PC-9 (cell line): Measurements from ENCODE around the gene RMI2. TPM values are rescaled to one million over a fixed set of nuclear protein-coding genes. Genes with fewer than 3 reads are reported as not detected.

Source experiments
- BruUV-seq: library from RNA; stranded (reverse); fragments of 400-500 nt; replicated peaks from 2 replicates; lab custom pipeline; 2021; lab: Mats Ljungman, UMichigan
- CTCF ChIA-PET: fragments of 300-600 bp; sonication (Branson Sonifier 250); formaldehyde crosslinking; loops from one replicate; lab custom pipeline; 2022; ENCODE audit warnings: antibody characterized with exemption; lab: Charles Lee
- POLR2A ChIA-PET: fragments of 300-600 bp; sonication (Branson Sonifier 250); formaldehyde crosslinking; loops from one replicate; lab custom pipeline; 2022; ENCODE audit warnings: antibody characterized with exemption; ENCODE audit not compliant: unreplicated experiment; lab: Charles Lee
- DNase-seq, 2 experiments: peaks; one replicate each; pipeline versions ENCODE4 v3.0.0 to v3.0.0-alpha.2; 2015 to 2022; ENCODE audit warnings: mixed read lengths in 1 of 2
- H2AFZ ChIP-seq: fragments of 200-600 bp; sonication (generic); 2 replicates; pipeline ENCODE4 v1.8.1; 2017; ENCODE audit warnings: antibody characterized with exemption
- H3F3A ChIP-seq: fragments of 200-600 bp; sonication (generic); 2 replicates; pipeline ENCODE4 v1.8.1; 2017; ENCODE audit warnings: antibody characterized with exemption, mild to moderate bottlenecking, low read depth; ENCODE audit not compliant: insufficient read depth
- H3K27ac ChIP-seq: fragments of 200-600 bp; sonication (generic); 2 replicates; pipeline ENCODE4 v1.6.1; 2016; ENCODE audit warnings: mixed run types
- H3K27me3 ChIP-seq: fragments of 200-600 bp; sonication (generic); 2 replicates; pipeline ENCODE4 v1.6.1; 2016; ENCODE audit warnings: low read depth, mixed run types; ENCODE audit not compliant: insufficient read depth
- H3K36me3 ChIP-seq: fragments of 200-600 bp; sonication (generic); 2 replicates; pipeline ENCODE4 v1.6.1; 2016; ENCODE audit warnings: low read depth, mixed run types
- H3K4me1 ChIP-seq: fragments of 200-600 bp; sonication (generic); replicated peaks from 2 replicates; pipeline ENCODE4 v1.6.1; 2016; ENCODE audit warnings: mixed run types; ENCODE audit not compliant: insufficient read depth
- H3K4me2 ChIP-seq: fragments of 200-600 bp; sonication (generic); 2 replicates; pipeline ENCODE4 v1.6.1; 2017; ENCODE audit warnings: mixed run types
- H3K4me3 ChIP-seq: fragments of 200-600 bp; sonication (generic); 2 replicates; pipeline ENCODE4 v1.6.1; 2016; ENCODE audit warnings: mixed run types
- H3K79me2 ChIP-seq: fragments of 200-600 bp; sonication (generic); 2 replicates; pipeline ENCODE4 v1.6.1; 2017; ENCODE audit warnings: low read depth, mixed run types
- H3K9me2 ChIP-seq: fragments of 200-600 bp; sonication (generic); 2 replicates; pipeline ENCODE4 v1.8.1; 2017; ENCODE audit warnings: mild to moderate bottlenecking; ENCODE audit not compliant: insufficient read depth
- H3K9me3 ChIP-seq: fragments of 200-600 bp; sonication (generic); 2 replicates; pipeline ENCODE4 v1.8.1; 2016; ENCODE audit warnings: low read depth; ENCODE audit not compliant: insufficient read depth
- H4K20me1 ChIP-seq: fragments of 200-600 bp; sonication (generic); 2 replicates; pipeline ENCODE4 v1.8.1; 2017; ENCODE audit not compliant: insufficient read depth
- CTCF ChIP-seq: fragments of 200-600 bp; sonication (generic); conservative IDR thresholded peaks from 2 replicates; pipeline ENCODE4 v1.6.1; 2017; ENCODE audit warnings: mixed run types, antibody characterized with exemption, mild to moderate bottlenecking, moderate library complexity
- EZH2 ChIP-seq: fragments of 200-600 bp; sonication (generic); IDR thresholded peaks from 2 replicates; pipeline ENCODE4 v1.8.0; 2017; ENCODE audit warnings: antibody characterized with exemption, low read depth
- intact Hi-C: fragments of 100-400 bp; cut with micrococcal nuclease; formaldehyde crosslinking; loops from one replicate; pipeline ENCODE4 v1.10.0; 2022; ENCODE audit not compliant: unreplicated experiment
- total RNA-seq: library from RNA; stranded (reverse); gene quantifications from 2 replicates; pipeline ENCODE4 v1.2.3, GENCODE V29; 2021

The RMI2 gene
- total RNA-seq, 1 experiment from 2014 or later: 38.0 TPM

GRCh38 chr16:11300560-11300892, 44.7 kb upstream of the RMI2 start:
- no peak for TF ChIP-seq EZH2
- TF ChIP-seq CTCF: no peak
- no peaks in the 10 kb centered on the region for H4K20me1 ChIP-seq
- H3K36me3 ChIP-seq: no peaks in the 10 kb centered on the region
- ChIA-PET POLR2A (no interaction called here), CTCF (no interaction called here)
- H2AFZ ChIP-seq: no peak overlapping the region
- no peaks in the 10 kb centered on the region for H3K79me2 ChIP-seq
- H3K27ac ChIP-seq: no peak overlapping the region
- no peak overlapping the region for H3K4me3 ChIP-seq
- H3K9me3 ChIP-seq: no peaks in the 10 kb centered on the region
- no peak for DNase-seq
- H3K4me2 ChIP-seq: no peak overlapping the region
- intact Hi-C loops: no loop called here
- no peaks in the 10 kb centered on the region for H3K27me3 ChIP-seq
- no TSS peak for BruUV-seq
- H3K9me2 ChIP-seq: no peaks in the 10 kb centered on the region
- H3K4me1 ChIP-seq: peaks cover 19% of the 10 kb centered on the region
- H3F3A ChIP-seq: peaks cover 10% of the 10 kb centered on the region; the same call in 1 of the 2 replicates

DNA sequence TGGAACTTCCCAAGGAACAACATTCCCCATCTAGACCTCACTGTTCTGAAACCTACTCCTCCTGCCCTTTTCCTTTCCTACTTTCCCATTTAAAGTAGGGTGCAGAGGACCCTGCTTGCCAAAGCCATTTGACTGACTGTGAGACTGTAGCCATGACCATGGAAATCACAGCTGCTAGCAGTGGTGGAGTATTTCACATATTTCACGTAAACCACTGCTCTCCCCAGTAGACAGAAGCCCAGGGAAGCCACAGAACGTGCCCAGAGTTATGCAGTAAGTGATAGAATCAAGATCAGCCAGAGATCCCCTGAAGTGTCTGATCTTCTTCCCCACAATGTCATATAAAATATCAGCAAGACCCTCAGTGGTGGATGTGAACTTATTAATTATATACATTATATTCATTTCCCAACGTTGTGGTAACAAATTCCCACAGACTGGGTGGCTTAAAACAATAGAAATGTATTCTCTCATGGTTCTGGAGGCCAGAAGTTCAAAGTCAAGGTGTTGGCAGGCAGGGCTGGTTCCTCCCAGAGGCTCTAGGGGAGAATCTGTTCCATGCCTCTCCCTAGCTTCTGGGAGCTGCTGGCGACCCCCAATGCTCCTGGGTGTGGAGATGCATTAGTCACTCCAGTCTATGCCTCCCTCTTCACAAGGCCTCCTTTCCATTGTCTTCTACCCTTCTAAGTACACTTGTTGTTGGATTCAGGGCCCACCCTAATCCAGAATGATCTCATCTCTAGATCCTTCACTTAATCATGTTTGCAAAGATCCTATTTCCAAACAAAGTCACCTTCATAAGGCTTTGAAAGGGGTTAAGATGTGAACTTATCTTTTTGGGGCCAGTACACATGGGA, 43.4 kb upstream of the RMI2 start:
- Histone ChIP-seq H3K4me1 (peaks cover 19% of the 10 kb centered on the region), H4K20me1 (no peaks in the 10 kb centered on the region), H3K9me3 (no peaks in the 10 kb centered on the region), H3F3A (peaks cover 7% of the 10 kb centered on the region; the same call in 1 of the 2 replicates), H3K4me3 (no peak overlapping the region), H3K27me3 (no peaks in the 10 kb centered on the region), H3K9me2 (no peaks in the 10 kb centered on the region), H3K4me2 (no peak overlapping the region), H3K27ac (no peak overlapping the region), H3K36me3 (no peaks in the 10 kb centered on the region), H3K79me2 (no peaks in the 10 kb centered on the region), H2AFZ (no peak overlapping the region)
- TF ChIP-seq CTCF (no peak), EZH2 (no peak)
- no peak for DNase-seq
- intact Hi-C loops: no loop called here
- CTCF ChIA-PET: interaction anchor here (0.6 kb wide), 2 partner anchors 33 to 147 kb away, joined by 3 to 7 read pairs; no protein-coding TSS in a partner anchor
- POLR2A ChIA-PET: no interaction called here
- BruUV-seq: no TSS peak

GRCh38 chr16:11302977-11303376, 42.3 kb upstream of the RMI2 start:
- no peaks in the 10 kb centered on the region for H3K36me3 ChIP-seq
- H3K4me1 ChIP-seq: peaks cover 19% of the 10 kb centered on the region
- H3F3A ChIP-seq: 0 out of 2 replicates have a peak, but pooled peaks cover 5% of the 10 kb centered on the region
- ChIA-PET CTCF (interaction anchor here (0.7 kb wide), 1 partner anchor 25 kb away, joined by 3 read pairs; no protein-coding TSS in a partner anchor), POLR2A (no interaction called here)
- no peaks in the 10 kb centered on the region for H3K9me2 ChIP-seq
- peak overlapping the region; percentile 70; the same call in 1 of the 2 replicates for H2AFZ ChIP-seq
- peak overlapping the region; percentile 73 for H3K4me2 ChIP-seq
- H3K4me3 ChIP-seq: peak overlapping the region; percentile 19; the same call in 1 of the 2 replicates
- no TSS peak for BruUV-seq
- H3K9me3 ChIP-seq: no peaks in the 10 kb centered on the region
- H3K27ac ChIP-seq: peak overlapping the region; percentile 52
- TF ChIP-seq CTCF (no peak), EZH2 (no peak)
- H3K79me2 ChIP-seq: no peaks in the 10 kb centered on the region
- no peak for DNase-seq
- H4K20me1 ChIP-seq: no peaks in the 10 kb centered on the region
- no peaks in the 10 kb centered on the region for H3K27me3 ChIP-seq
- intact Hi-C loops: no loop called here
